HG03045 (cell line): ENCODE results near the gene RIMBP2.

Experiments
- ATAC-seq: cut with Tn5 transposase; IDR thresholded peaks from one replicate; pipeline ENCODE4 v1.9.1; 2021; ENCODE audit warnings: mild to moderate bottlenecking, moderate library complexity; ENCODE audit not compliant: unreplicated experiment

The RIMBP2 gene

DNA sequence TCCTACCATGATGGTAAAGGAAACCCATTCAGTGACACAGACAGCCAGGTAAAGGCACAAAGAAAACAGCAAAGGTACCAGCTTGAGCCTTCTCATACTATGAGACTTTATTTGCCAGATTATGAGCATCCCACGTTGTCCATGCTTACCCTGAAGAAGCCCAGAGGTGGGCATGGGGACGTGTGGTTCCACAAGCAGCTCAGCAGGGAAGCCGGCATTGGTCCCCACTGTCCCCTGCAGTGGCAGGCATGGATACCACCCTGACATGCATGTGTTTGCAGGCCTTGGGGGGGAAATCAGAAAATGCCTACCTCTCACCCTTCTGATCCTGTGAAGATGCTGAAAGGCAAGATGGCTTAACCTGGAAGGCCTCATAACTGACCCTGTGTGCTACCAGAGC lies 195.3 kb downstream of the RIMBP2 start:
- ATAC-seq, result no peak

DNA sequence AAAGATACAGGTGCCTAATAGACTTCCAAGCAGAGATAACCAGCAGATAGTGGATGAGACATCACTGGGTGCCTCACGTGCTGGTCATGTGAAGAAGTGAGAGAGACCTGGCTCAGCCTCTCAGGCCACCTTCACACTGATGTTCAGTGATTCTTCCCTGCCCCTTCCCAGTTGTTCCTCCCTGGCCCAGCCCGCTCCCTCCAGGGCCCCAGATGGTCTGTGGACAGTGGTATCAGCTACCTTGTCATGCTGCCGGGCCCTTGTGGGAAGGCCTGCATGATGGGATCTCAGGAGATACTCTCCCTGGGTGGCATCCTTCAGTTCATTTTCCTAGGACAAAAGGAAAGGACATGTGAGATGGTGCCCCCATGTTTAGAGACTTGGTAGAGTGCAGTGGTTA lies 198.5 kb downstream of the RIMBP2 start:
- no peak for ATAC-seq

DNA sequence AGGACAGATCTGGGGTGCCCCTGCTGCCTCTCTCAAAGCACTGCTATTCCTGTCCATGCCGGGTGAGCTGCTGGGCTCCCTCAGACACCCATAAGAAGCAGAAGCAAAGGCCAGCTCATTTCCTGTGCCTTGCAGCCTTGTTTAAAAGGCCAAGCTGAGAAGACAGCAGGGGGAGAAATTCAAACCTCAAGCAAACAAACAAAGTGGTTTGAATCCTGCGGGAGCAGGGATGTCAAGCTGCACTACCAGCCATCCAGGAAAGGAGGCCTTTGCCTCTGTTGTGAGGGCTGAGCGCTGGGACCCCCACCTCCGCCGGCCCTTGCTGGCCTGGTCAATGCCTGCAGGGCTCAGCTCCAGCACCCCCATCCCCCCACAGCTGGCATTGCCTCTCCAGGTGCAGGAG lies 201.9 kb downstream of the RIMBP2 start:
- no peak for ATAC-seq

DNA sequence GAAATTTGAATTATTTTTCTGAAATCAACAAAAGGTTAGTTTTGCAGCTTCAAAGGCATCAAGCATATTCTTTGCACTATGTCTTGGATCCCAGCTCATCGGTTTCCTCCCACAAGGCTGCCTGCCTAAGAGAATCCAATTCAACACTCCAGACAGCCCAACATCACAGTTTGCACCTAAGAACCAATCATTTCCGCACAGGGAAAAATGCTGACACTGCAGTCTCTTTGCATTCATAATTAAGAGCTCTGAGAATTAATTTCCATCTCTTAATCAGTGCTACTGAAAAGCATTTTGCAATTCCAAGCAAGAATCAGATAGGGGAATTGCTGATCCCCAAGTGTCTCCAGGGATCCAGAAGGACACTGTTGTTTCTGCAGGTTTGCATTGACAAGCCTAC lies 202.5 kb downstream of the RIMBP2 start:
- no peak for ATAC-seq

DNA sequence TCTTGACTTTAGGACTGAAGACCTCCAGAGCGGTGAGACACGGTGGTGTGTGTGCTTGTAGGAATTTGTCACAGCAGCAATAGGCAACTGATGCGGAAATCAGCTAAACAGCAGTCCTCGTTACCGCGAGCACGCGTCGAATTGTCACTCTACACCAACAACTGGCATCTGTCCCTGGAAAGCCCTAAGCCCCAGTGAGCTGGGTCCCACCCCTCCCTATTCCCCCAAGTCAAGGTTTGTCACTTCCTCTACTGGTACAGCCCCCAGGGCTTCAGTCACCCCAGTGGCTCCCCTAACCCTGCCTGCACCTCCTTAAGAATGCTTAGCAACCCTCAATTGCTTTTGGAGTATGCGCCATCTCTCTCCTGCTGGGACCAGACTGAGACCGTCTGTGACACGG lies 204.8 kb downstream of the RIMBP2 start:
- no peak for ATAC-seq

DNA sequence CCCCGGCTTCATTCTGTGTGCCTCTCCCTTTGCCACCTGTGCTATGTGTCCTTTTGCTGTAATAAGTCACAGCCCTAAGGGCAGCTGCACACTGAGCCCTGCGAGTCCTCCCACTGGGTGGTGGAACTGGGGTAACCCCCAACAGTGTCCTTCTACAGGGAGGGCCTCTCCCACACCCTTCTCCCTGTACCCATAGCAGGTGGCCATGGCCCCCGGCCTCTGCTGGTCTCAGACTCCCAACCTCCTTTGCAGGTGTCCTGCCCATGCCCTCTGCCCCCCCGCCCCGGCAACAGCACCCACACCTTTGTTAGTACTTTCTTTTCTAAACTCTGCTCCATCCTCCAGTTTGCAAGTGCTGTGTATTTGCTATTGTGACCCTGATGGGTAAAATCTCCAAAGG lies 206.6 kb downstream of the RIMBP2 start:
- ATAC-seq, result no peak

DNA sequence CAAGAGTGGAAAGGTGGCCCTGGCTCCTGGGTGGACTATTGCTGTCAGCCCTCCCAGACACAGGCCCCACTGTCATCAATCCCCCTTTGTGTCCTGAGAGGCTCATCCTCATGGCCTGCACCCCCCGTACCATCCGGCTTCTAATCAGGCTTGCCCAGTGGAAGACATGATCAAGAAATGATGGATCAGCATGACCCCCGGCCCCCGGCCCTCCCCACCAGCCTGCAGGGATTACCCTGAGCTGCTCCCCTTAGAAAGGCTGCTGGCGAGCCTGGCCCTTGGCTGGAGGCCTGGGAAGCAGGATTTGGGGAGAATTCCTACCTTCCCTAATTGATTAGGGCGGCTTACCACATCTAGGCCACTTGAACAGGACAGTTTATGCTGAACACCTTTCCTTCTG lies 207.3 kb downstream of the RIMBP2 start:
- ATAC-seq, result no peak

DNA sequence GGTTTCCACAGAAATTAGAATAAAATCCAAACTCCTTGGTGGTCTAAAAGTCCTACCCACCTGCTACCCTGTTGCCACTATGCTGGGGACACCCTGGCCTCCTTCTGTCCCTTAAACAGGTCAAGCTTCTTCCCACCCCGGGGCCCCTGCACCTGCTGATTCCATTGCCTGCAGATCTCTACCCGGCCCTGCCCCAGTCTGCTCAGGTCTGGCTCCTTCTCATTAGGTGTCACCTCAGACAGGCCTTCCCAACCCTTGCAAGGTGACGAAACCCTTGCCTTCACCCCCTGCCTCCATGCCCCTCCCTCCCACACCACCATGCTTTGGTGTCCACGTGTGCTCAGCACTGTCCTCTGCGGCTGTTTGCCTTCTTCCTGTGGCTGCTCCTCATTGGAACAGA lies 207.8 kb downstream of the RIMBP2 start:
- ATAC-seq, result no peak

DNA sequence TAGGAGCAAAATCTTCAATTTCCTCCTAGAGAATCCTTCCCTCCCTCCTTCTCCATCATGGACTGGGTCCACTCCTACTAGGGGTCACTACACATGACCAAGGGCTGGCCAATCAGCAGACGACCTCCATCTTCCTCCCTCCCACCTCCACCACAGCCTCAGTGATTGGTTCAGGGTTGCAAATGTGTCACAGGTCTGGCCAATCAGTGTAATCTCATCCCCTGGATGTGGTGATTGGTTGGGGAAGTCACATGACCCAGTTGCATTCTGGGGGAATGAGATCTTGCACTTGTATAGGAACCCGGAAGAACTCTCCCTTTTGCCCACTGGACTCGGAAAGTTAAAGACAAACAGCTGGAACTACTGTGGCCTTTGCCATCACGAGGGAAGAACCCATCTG lies 209.3 kb downstream of the RIMBP2 start:
- no peak for ATAC-seq

DNA sequence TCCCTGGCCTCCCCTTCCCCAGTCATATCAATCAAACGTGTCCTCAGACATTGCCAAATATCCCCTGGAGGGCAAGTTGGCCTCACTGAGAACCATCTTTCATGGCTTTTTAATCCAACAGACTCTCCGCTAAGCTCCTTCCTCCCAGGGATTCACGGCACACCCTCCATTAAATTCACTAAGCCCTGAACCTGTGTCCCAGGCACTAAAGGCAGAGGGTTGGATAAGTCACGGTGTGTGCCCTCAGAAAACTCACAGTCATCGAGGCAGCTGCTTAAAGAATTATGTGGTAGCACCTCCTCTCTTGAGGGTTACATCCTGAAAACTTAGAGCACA lies 211.3 kb downstream of the RIMBP2 start:
- ATAC-seq, result no peak

DNA sequence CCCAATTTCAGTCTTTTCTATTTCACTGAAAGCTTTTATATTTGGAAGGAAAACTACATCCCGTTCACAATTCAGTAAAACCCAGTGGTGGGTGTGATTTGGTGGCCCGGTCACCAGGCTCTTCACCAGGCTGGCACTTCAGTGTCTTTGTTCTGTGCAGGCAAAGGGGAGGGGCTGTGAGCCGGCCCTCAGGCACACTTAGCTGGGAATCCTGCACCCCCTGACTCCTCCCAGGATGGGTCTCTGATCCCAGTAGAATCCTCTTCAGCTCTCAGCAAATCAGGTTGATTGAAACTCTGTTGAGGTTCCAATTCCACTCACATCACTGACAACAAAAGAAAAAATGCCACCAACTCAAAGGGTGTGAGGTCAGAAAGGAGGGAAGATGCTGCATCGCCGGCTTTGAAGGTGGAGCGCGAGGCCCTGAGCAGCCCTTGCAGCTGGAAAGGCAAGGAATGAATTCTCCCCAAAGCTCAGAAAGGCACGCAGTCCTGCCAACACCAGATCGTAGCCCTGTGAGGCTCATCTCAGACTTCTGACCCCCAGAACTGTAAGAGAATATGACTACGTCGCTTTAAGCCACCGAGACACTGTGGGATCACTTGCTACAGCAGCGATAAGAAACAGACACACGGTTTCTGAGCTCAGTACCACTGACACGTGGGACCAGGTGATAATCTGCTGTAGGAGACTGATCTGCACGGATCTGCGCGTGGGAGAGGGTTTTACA lies 211.8 kb downstream of the RIMBP2 start:
- no peak for ATAC-seq

DNA sequence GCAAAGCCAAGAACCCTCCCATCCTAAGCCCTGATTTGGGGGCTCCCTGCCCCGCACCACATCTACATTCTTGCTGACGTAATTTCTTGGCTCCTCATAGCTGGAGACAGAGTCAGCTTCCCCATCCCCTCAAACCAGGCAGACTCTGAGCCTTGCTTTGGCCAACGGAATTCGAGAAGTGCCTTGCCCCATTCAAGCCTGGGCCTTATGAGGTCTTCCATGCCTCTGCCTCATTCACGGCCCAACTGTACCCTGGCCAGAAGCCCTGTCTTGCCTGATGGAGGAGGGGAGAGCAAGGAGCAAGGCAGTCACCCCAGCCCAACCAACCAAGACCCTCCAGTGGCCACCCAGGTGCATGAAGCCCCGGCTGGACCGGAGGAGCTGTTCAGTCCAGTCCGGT lies 214.3 kb downstream of the RIMBP2 start:
- no peak for ATAC-seq

DNA sequence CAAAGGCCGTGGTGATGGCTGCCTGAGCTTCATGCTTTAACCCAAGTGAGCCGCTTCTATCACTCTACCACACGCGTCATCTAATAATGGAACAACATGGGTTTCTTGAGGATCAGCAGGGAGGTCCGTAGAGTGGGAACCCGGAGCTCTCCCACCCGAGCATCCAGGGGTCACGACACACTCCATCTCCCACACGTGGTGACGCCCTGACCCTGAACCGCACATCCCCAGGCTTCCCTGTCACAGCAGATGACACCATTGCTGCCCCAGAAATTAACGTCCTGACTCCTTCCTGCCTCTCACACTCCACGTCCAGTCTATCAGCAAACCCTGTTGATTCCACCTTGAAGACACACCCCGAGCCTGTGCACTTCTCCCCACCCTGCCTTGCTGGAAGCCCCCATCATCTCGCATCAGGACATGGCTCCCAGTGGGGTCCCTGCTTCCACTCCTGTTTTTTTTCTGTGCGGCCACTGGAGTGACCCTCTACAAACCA lies 215.2 kb downstream of the RIMBP2 start:
- no peak for ATAC-seq

DNA sequence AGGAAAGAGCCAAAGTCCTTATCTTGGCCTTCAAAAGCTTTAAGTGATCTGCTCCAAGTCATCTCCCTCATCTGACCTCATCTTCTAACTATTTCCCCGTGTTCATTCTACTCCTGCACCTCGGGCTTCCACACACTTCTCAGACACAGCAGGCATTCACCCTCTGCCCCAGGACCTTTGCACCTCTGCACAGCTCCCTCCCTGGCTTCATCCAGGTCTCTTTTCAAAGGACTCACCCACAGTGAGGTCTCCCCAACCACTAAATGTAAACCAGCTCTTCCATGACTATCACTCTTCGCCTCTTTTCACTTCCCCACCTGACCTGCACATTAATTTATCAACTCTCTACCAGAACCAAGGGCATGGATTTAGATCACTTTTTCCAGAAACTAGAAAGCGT lies 216.6 kb downstream of the RIMBP2 start:
- ATAC-seq, result no peak

DNA sequence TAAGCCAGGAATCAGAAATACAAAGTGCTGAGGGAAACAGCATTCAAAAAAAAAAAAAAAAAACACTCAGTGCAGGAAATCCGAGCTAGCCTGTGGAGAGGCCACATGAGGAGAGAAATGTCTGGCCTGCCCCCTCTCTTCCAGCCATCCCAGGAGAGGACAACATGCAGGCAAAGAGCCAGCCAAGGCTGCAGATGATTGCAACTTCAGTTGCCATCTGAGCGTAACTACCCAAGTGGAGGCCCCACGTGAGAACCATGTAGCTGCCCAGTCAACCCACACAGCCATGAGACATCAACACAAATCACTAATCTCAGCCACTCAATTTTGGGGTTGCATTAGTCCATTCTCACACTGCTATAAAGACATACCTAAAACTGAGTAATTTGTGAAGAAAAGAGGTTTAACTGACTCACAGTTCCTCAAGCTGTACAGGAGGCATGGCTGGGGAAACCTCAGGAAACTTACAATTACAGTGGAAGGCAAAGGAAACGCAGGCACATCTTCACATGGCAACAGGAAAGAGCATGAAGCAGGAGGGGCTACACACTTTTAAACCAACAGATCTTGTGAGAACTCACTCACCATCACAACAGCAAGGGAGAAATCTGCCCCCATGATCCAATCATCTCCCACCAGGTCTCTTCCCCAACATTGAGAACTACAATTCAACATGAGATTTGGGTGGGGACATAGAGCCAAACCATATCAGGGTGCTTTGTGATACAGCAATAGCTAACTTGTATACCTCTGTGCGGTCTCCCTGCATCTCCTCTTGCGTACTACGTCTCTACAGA lies 217.3 kb downstream of the RIMBP2 start:
- ATAC-seq, result no peak

DNA sequence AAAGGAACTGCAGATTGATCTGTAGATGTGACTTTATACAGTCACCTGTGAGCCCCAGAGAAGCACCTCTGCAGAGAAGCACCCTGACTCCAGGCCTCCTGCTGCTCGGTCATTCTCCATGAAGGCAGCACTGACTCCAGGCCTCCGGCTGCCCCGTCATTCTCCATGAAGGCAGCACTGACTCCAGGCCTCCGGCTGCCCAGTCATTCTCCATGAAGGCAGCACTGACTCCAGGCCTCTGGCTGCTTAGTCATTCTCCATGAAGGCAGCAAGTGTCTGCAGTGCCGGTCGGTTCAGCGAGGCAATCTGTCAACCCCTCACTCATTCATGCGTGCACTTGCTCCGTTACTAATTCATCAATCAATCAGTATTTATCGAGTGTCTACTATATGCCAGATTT lies 218.1 kb downstream of the RIMBP2 start:
- no peak for ATAC-seq

DNA sequence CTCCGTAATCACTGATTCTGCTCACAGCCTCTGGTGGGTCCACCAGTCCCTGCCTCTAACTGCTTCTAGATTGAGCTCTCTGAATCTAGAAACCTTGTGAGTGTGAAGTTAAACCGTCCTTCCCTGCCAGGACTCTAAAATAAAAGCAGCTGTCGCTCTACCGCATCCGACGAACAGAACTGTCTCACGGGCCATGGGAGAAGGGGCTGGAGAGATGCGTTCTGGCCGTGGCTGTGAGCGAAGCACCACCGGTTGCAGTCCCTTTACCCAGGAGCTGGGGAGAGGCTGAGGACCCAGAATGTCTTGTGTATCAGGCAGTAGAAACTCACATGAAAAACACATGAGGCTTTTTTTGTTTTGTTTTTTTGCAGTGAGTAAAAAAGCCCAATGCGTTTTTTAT lies 218.8 kb downstream of the RIMBP2 start:
- ATAC-seq, result no peak

DNA sequence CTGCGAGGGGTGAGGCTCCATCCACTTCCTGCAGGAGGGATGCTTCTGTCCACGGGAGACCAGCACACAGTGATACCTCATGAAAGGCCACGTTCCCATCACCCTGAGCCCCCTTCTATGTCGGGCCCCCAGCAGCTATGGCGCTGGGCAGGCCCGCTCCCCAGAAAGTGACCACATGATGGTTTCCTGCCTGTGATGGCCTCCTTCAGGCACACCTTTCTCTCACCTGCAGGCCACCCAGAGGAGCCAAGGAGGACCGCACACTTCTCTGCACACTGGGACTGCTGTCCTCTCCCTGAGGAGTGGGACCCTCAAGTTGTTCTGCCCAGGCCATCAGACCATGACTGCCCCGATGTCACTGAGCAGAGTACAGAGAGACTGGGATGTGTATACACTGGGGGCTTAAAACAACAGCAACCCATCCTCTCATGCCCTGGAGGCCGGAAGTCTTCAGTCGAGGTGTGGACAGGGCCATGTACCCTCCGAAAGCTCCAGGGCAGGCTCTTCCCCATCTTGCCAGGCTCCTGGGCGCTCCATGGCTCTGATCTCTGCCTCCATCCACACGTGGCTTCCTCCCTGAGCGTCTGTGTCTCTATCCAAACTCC lies 219.5 kb downstream of the RIMBP2 start:
- no peak for ATAC-seq

DNA sequence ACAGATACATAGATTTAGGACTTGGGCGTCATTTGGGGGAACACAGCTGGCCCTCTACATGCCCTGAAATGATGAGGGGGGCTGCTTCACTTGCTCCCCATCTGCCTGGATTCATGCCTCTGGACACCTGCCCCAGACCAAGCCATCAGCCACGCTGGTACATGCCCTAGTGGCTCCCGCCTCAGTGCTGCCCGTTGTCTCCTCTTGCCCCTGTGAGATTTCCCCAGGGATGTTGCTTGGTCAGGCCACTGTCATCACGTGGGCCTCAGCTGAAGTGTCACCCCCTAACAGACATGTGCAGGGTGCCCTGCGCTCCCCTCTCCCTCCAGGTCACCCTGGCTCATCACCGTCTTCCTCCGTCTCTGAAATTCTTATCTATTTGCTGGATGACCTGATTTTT lies 220.9 kb downstream of the RIMBP2 start:
- no peak for ATAC-seq

DNA sequence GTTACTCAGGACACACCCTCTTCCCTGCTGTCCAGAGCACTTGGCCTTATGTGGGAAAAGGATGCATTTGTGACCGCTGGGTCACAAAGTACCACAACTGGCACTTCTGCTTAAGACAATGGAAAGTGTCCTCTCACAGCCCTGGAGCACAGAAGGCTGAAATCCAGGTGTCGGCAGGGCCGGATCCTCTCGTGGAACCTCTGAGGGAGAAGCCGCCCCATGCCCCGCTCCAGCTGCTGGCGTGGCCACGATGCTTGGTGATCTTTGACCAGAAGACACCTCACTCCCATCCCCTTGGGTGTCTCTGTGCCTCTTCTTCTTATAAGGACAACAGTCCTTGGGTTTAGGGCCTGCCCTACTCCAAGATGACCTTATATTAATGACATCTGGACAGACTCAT lies 221.4 kb downstream of the RIMBP2 start:
- ATAC-seq, result no peak

DNA sequence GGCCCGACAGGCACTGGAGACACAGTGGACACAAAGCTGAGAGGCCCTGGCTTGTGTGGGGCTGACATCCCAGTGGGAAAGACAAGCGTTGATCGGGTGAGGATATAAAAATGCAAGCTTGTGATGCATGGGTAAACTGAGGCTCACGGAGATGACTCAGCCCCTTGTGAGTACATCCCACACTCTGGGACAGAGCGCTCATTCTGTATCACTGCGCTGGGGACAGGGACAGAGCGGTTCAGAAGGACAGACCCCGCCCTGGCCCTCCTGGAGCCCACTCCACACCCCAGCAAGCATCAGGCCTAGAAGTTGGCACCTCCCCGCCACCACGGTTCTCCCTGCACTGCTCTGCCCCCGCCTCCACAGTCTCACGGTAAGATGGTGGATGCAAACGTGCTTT lies 222.1 kb downstream of the RIMBP2 start:
- ATAC-seq, result no peak
